Trophoblast cell (in vitro differentiated cells and primary cell): ENCODE results near the gene PKMYT1.
A peak's percentile ranks its signal among the peaks of the same experiment; 100 is the strongest.

Experiments used
- DNase-seq, 2 donors: peaks; one replicate each; pipeline ENCODE4 v3.0.0-alpha.2; 2016
- H2AFZ ChIP-seq: 2 replicates; pipeline ENCODE4 v1.6.1; 2013; ENCODE audit warnings: low read length, moderate library complexity, mild to moderate bottlenecking; ENCODE audit not compliant: insufficient read depth, poor library complexity
- H2AK5ac ChIP-seq: 2 replicates; pipeline ENCODE4 v1.6.1; 2013; ENCODE audit warnings: mild to moderate bottlenecking, low read length
- H2BK120ac ChIP-seq: 2 replicates; pipeline ENCODE4 v1.6.1; 2013; ENCODE audit warnings: low read length, mild to moderate bottlenecking, moderate library complexity; ENCODE audit not compliant: insufficient read depth, poor library complexity
- H2BK12ac ChIP-seq: 2 replicates; pipeline ENCODE4 v1.6.1; 2013; ENCODE audit warnings: mild to moderate bottlenecking, low read length, moderate library complexity
- H2BK5ac ChIP-seq: 2 replicates; pipeline ENCODE4 v1.6.1; 2013; ENCODE audit warnings: low read length, low read depth, moderate library complexity, mild to moderate bottlenecking; ENCODE audit not compliant: poor library complexity
- H3K14ac ChIP-seq: 2 replicates; pipeline ENCODE4 v1.6.1; 2013; ENCODE audit warnings: mild to moderate bottlenecking, low read length
- H3K18ac ChIP-seq: 2 replicates; pipeline ENCODE4 v1.6.1; 2013; ENCODE audit warnings: mild to moderate bottlenecking, low read length
- H3K23ac ChIP-seq: 2 replicates; pipeline ENCODE4 v1.6.1; 2013; ENCODE audit warnings: low read length
- H3K27ac ChIP-seq: 2 replicates; pipeline ENCODE4 v1.5.1; 2013; ENCODE audit warnings: low read depth, mild to moderate bottlenecking, inconsistent platforms, low read length, moderate library complexity
- H3K27me3 ChIP-seq: 2 replicates; pipeline ENCODE4 v1.6.1; 2013; ENCODE audit warnings: inconsistent platforms, mild to moderate bottlenecking, low read length, moderate library complexity; ENCODE audit not compliant: insufficient read depth
- H3K36me3 ChIP-seq, 2 experiments: 1 replicate in 1 of 2; 2 replicates in 1 of 2; pipeline ENCODE4 v1.6.1; 2013; ENCODE audit warnings: low read length in 2 of 2, mild to moderate bottlenecking in 2 of 2, moderate library complexity in 1 of 2; ENCODE audit not compliant: insufficient read depth in 2 of 2, control insufficient read depth in 1 of 2
- H3K4ac ChIP-seq: 2 replicates; pipeline ENCODE4 v1.6.1; 2013; ENCODE audit warnings: low read depth, mild to moderate bottlenecking, low read length, moderate library complexity
- H3K4me1 ChIP-seq, 2 experiments: 1 replicate in 1 of 2; 2 replicates in 1 of 2; pipeline ENCODE4 v1.6.1; 2013; ENCODE audit warnings: low read length in 2 of 2, mild to moderate bottlenecking in 2 of 2, moderate library complexity in 1 of 2; ENCODE audit not compliant: insufficient read depth in 2 of 2, control insufficient read depth in 1 of 2
- H3K4me2 ChIP-seq: 2 replicates; pipeline ENCODE4 v1.6.1; 2013; ENCODE audit warnings: inconsistent platforms, mild to moderate bottlenecking, low read length, moderate library complexity
- H3K4me3 ChIP-seq: 2 replicates; pipeline ENCODE4 v1.5.1; 2013; ENCODE audit warnings: mild to moderate bottlenecking, low read depth, low read length, inconsistent platforms
- H3K79me1 ChIP-seq: one replicate; pipeline ENCODE4 v1.6.1; 2013; ENCODE audit warnings: low read length
- H3K79me2 ChIP-seq: 2 replicates; pipeline ENCODE4 v1.6.1; 2013; ENCODE audit warnings: low read length, mild to moderate bottlenecking; ENCODE audit not compliant: control insufficient read depth, insufficient read depth, poor library complexity
- H3K9ac ChIP-seq: 2 replicates; pipeline ENCODE4 v1.6.1; 2013; ENCODE audit warnings: mild to moderate bottlenecking, low read length
- H3K9me3 ChIP-seq: 2 replicates; pipeline ENCODE4 v1.6.1; 2013; ENCODE audit warnings: low read depth, mild to moderate bottlenecking, control low read depth, inconsistent platforms, low read length; ENCODE audit not compliant: insufficient read depth
- H4K12ac ChIP-seq: 2 replicates; pipeline ENCODE4 v1.6.1; 2013; ENCODE audit warnings: low read depth, mild to moderate bottlenecking, low read length, moderate library complexity
- H4K8ac ChIP-seq: 2 replicates; pipeline ENCODE4 v1.6.1; 2013; ENCODE audit warnings: low read depth, mild to moderate bottlenecking, low read length, moderate library complexity
- H4K91ac ChIP-seq: one replicate; pipeline ENCODE4 v1.6.1; 2013; ENCODE audit warnings: low read depth, mild to moderate bottlenecking, low read length, moderate library complexity
- WGBS: extraction: QIAGEN DNeasy Blood & Tissue Kit; methylation state at CpG from one replicate; pipeline ENCODE4 v1.1.7; 2013; ENCODE audit warnings: missing lambda C conversion rate; ENCODE audit not compliant: insufficient read length, insufficient coverage; ENCODE audit errors: extremely low coverage; 5-methylcytosine and 5-hydroxymethylcytosine counted together

The PKMYT1 gene

GRCh38 chr16:2963074-2963722 lies 17.0 kb downstream of the PKMYT1 start:
- no peak overlapping the region for H4K12ac ChIP-seq
- H3K27ac ChIP-seq = no peak overlapping the region
- no peaks in the 10 kb centered on the region for H3K9me3 ChIP-seq
- H3K9ac ChIP-seq = no peak overlapping the region
- no peak overlapping the region for H3K23ac ChIP-seq
- peak overlapping the region; percentile 90 for H3K4me2 ChIP-seq
- H3K4me1 ChIP-seq = peaks cover 7 to 17% of the 10 kb centered on the region in 2 experiments
- no CpG with 5 or more reads among the region's 40 CpGs for WGBS
- no peak overlapping the region for H3K18ac ChIP-seq
- no peak overlapping the region for H3K14ac ChIP-seq
- no peak for DNase-seq
- H2BK12ac ChIP-seq = no peak overlapping the region
- H2BK5ac ChIP-seq = no peak overlapping the region
- H2AK5ac ChIP-seq = no peak overlapping the region
- peak overlapping the region; percentile 38 for H2AFZ ChIP-seq
- H3K27me3 ChIP-seq = peaks cover 3% of the 10 kb centered on the region
- H3K36me3 ChIP-seq = no peaks in the 10 kb centered on the region
- no peak overlapping the region for H4K8ac ChIP-seq
- H3K79me1 ChIP-seq = peaks cover 2% of the 10 kb centered on the region
- no peak overlapping the region for H2BK120ac ChIP-seq
- H4K91ac ChIP-seq = no peak overlapping the region
- peak overlapping the region; percentile 41 for H3K4me3 ChIP-seq
- no peaks in the 10 kb centered on the region for H3K79me2 ChIP-seq
- H3K4ac ChIP-seq = no peak overlapping the region

- Histone ChIP-seq H2BK5ac (no peak overlapping the region), H3K79me2 (no peaks in the 10 kb centered on the region), H3K4me1 (peaks cover 7 to 17% of the 10 kb centered on the region in 2 experiments), H3K14ac (no peak overlapping the region), H3K23ac (no peak overlapping the region), H2AFZ (no peak overlapping the region), H2BK120ac (no peak overlapping the region), H3K27ac (no peak overlapping the region), H2AK5ac (no peak overlapping the region), H4K12ac (no peak overlapping the region), H4K8ac (no peak overlapping the region), H3K4me2 (no peak overlapping the region), H3K18ac (no peak overlapping the region), H3K36me3 (no peaks in the 10 kb centered on the region), H2BK12ac (no peak overlapping the region), H3K27me3 (peaks cover 3% of the 10 kb centered on the region), H3K9ac (no peak overlapping the region), H3K4ac (no peak overlapping the region), H3K4me3 (no peak overlapping the region), H3K79me1 (peaks cover 2% of the 10 kb centered on the region), H4K91ac (no peak overlapping the region), H3K9me3 (no peaks in the 10 kb centered on the region)
- no CpG with 5 or more reads among the region's 28 CpGs for WGBS
- DNase-seq = no peak
Observed at GRCh38 chr16:2962334-2963073, 17.7 kb downstream of the PKMYT1 start.

- H3K4ac ChIP-seq = no peak overlapping the region
- H4K91ac ChIP-seq = no peak overlapping the region
- no peaks in the 10 kb centered on the region for H3K36me3 ChIP-seq
- H2BK5ac ChIP-seq = no peak overlapping the region
- peaks cover 2% of the 10 kb centered on the region for H3K79me1 ChIP-seq
- H4K8ac ChIP-seq = no peak overlapping the region
- H2AFZ ChIP-seq = no peak overlapping the region
- H3K27ac ChIP-seq = no peak overlapping the region
- no peak overlapping the region for H2AK5ac ChIP-seq
- no peak overlapping the region for H3K4me3 ChIP-seq
- H3K27me3 ChIP-seq = peaks cover 3% of the 10 kb centered on the region
- no peak overlapping the region for H3K18ac ChIP-seq
- peaks cover 7 to 17% of the 10 kb centered on the region in 2 experiments for H3K4me1 ChIP-seq
- no peaks in the 10 kb centered on the region for H3K79me2 ChIP-seq
- H3K9me3 ChIP-seq = no peaks in the 10 kb centered on the region
- WGBS = no CpG with 5 or more reads among the region's 17 CpGs
- H3K14ac ChIP-seq = no peak overlapping the region
- H2BK12ac ChIP-seq = no peak overlapping the region
- H3K23ac ChIP-seq = no peak overlapping the region
- no peak overlapping the region for H4K12ac ChIP-seq
- no peak for DNase-seq
- no peak overlapping the region for H3K4me2 ChIP-seq
- no peak overlapping the region for H2BK120ac ChIP-seq
- H3K9ac ChIP-seq = no peak overlapping the region
Observed at GRCh38 chr16:2960183-2961010, 19.8 kb downstream of the PKMYT1 start.

- H3K4me3 ChIP-seq = no peak overlapping the region
- no peak overlapping the region for H3K23ac ChIP-seq
- peaks cover 2 to 12% of the 10 kb centered on the region in 2 experiments for H3K4me1 ChIP-seq
- no peak overlapping the region for H3K4me2 ChIP-seq
- H3K4ac ChIP-seq = no peak overlapping the region
- H3K9ac ChIP-seq = no peak overlapping the region
- no peak overlapping the region for H2BK12ac ChIP-seq
- H3K36me3 ChIP-seq = no peaks in the 10 kb centered on the region
- no peak overlapping the region for H4K12ac ChIP-seq
- H4K91ac ChIP-seq = no peak overlapping the region
- WGBS = no CpG with 5 or more reads among the region's 10 CpGs
- no peak overlapping the region for H2BK120ac ChIP-seq
- no peaks in the 10 kb centered on the region for H3K79me2 ChIP-seq
- H3K27me3 ChIP-seq = no peaks in the 10 kb centered on the region
- no peak overlapping the region for H3K14ac ChIP-seq
- H3K79me1 ChIP-seq = no peaks in the 10 kb centered on the region
- no peaks in the 10 kb centered on the region for H3K9me3 ChIP-seq
- no peak overlapping the region for H3K18ac ChIP-seq
- no peak overlapping the region for H3K27ac ChIP-seq
- H2AFZ ChIP-seq = no peak overlapping the region
- no peak overlapping the region for H2AK5ac ChIP-seq
- H4K8ac ChIP-seq = no peak overlapping the region
- DNase-seq = no peak
- H2BK5ac ChIP-seq = no peak overlapping the region
Observed at GRCh38 chr16:2959206-2959605, 21.0 kb downstream of the PKMYT1 start.
